Spleen (tissue), 7 donors: ENCODE results near the gene TTC23.

Experiments
- POLR2AphosphoS5 ChIP-seq, 3 donors: sonication (generic); formaldehyde crosslinking; IDR thresholded peaks; one replicate each; pipeline ENCODE4 v1.5.1; 2017; ENCODE audit warnings: antibody characterized with exemption in 3 of 3
- TF ChIP-seq, protein P1 (sequence below), 11 experiments: fragments of 200-600 bp in 7 of 11; fragments of 450-650 bp in 4 of 11; sonication (generic) in 4 of 11; IDR thresholded peaks in 8 of 11; conservative IDR thresholded peaks in 3 of 11; 1 replicate in 7 of 11; 2 replicates in 4 of 11; pipeline versions ENCODE4 v1.4.0 to v1.8.0; 2016 to 2021; ENCODE audit warnings: antibody characterized with exemption in 11 of 11, inconsistent platforms in 4 of 11, mild to moderate bottlenecking in 1 of 11
- donor health status: DM: no; HTN: no; CAD: no; lungs with moderate emphysema.
- donor health status: DM: no; HTN: no; CAD: no.
- donor health status: DM: no; HTN: no; CAD: no.

DNA sequence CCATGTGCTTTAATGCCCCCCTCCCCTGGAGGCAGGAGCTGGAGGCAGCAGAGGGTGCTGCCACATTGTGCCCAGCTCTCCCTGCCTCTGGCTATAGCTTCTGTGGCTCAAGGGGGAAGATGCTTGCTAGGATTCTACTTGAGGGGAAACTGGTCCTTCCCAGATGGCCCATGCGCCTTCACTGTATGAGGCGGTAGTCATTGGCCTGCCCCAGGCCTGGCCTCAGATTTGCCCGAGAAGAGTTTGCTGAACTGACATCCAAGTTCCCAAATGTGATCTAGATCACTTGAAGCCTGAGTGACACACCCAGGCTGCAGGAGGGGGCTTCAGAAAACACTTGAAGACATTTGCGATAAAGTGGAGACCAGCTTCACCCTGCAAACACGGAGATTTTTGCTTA is 140.4 kb downstream of the TTC23 start:
- TF ChIP-seq POLR2AphosphoS5 (IDR thresholded peaks at IDR 0.05), result no peak
- TF ChIP-seq, protein P1, sequence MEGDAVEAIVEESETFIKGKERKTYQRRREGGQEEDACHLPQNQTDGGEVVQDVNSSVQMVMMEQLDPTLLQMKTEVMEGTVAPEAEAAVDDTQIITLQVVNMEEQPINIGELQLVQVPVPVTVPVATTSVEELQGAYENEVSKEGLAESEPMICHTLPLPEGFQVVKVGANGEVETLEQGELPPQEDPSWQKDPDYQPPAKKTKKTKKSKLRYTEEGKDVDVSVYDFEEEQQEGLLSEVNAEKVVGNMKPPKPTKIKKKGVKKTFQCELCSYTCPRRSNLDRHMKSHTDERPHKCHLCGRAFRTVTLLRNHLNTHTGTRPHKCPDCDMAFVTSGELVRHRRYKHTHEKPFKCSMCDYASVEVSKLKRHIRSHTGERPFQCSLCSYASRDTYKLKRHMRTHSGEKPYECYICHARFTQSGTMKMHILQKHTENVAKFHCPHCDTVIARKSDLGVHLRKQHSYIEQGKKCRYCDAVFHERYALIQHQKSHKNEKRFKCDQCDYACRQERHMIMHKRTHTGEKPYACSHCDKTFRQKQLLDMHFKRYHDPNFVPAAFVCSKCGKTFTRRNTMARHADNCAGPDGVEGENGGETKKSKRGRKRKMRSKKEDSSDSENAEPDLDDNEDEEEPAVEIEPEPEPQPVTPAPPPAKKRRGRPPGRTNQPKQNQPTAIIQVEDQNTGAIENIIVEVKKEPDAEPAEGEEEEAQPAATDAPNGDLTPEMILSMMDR (IDR thresholded peaks at IDR 0.05 in 8 of 11, conservative IDR thresholded peaks at IDR 0.05 in 3 of 11), result no peak
